Inflammatory macrophage (primary cell): ENCODE data around the gene AOX1.
"Not testable (repeated sequence)": the region's sequence is repeated elsewhere in the genome, so short reads cannot be mapped to it uniquely, and the experiment has no call there.

Experiments
- DNase-seq, 2 donors: peaks; one replicate each; pipeline ENCODE4 v3.0.0-alpha.2; 2020 to 2022

AOX1 gene

GRCh38 chr2:200703127-200703925 lies 117.5 kb downstream of the AOX1 start:
- DNase-seq, result peak; percentile 77 to 85

DNA sequence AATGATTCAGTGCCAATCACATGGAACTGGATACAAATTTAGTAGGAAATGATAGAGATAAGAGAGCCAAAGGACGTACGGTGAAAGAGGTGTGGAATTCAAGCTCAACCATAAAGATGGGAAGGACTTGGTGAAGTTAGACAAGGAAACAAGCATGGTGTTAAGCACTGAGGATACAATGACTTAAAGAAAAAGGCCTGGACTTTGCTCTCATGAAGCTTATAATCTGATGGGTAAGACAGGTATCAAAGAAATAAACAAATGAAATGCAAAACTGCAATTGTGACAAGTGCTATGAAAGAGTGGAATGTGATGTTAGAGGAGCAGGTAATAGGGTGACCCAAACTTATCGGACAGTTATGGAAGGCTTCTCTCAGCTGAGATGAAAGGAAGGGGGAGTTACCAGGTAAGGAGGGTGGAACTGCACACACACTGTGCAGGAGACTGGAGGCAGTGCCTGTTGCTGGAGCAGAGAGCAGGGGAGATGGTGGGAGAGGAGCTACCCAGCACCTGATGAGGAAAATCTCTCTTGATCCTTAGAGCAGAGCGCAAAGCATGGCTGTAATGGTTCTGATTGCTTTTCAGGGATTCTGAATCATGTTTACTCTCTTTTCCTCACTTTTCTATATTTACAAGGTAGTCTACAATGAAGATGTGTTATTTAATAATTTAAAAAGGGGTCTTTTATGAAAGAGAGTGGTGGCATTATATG lies 118.3 kb downstream of the AOX1 start:
- no peak for DNase-seq

DNA sequence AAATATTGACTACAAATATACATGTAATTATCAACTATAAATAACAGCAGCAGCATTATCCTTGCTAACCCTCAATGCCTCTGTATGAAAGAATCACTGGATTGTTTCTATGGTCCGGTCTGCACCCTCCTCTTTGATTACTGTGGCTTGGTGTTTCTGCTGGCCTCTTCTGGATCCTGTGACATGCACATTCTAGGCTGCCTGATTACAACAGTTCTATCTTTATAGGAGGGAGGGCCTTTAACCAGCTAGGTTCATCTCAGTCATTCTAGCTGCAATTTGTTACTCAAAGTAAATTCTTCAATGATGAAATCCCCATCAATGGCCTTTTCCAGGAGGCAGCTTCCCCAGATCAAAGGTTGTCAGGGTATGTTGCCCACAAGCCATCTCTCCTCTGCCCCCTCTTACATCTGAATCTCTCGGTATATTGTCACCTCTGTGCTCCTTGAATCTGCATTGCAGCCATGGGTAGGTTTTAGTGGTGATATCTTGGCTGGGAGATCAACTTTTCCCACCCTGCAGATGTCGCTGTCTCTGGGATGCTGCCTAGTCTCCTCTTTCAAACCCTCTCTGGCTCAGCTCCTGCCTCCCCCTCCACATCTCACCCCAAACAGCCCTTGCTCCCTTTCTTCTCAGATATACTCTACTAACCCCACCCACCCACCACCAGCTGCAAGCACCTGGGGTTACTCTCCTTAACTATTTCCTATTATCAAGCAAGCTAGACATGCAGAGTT lies 119.7 kb downstream of the AOX1 start:
- DNase-seq, result no peak

DNA sequence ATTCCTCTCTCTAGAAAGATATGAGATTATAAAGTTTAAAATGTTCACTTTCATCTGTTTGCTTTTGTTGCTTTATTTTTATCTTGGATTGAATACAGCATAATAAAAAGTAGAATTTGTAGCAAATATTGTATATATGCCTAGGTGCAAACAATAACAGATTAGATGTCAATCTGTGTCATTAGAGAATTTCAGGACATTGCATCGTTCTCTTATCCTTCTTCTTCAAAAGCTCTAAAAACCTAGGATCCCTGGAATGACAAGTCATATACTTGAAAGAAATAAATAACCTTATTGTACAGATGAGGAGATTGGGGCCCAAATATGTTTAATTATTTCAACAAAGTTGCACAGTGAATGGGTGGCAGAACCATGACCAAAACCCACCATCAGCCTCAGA lies 123.1 kb downstream of the AOX1 start:
- no peak for DNase-seq

DNA sequence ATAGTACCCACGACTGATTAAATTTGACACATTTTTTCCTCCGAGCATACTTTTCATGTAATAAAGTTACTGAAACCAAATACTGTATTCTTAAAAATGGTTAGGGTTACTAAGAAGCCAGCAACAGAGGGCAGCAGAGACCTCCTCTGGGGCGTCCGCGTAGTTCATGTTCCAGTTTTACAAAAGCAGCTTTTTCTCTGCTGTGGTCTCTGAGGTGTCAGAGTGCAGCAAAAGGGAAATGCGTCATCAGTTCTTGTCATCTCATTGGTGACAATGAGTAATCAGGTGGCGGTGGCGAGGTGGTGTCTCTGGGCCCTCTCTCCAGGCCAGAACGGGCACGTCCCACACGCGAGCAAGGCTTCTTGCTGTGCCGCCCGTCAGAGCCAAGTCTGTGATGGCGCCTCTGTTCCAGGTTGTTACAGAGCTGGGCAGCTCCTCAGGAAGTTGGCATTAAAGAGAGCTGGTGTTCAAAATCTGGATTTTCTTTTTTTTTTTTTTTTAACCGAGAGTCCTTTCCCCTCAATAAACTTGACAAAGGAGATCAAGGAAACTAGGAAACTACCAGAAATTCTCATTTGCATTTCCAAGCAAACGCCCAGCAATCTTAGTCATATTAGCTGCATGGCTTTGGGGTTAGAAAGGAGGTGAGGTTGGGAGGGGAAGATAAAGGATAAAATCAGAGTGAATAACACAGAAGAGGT lies 127.3 kb downstream of the AOX1 start:
- DNase-seq, result peak; percentile 97 to 98

DNA sequence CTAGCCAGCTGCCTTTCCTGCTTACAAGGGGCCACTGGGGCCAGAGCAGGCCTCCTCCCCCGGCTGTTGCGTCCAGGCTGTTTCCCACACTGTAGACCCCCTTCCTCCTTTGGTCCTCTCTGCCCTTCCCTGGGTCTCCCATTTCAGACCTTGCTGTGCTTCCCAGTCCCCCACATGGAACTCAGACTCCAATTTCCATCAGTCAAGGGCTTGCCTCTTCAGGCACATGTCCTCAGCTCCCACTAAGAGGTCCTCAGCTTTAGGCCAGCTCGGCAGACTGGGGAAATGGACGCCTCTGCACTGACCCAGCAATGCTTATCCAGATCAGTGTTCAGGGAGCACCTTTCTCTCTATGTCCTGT lies 127.9 kb downstream of the AOX1 start:
- no peak for DNase-seq

DNA sequence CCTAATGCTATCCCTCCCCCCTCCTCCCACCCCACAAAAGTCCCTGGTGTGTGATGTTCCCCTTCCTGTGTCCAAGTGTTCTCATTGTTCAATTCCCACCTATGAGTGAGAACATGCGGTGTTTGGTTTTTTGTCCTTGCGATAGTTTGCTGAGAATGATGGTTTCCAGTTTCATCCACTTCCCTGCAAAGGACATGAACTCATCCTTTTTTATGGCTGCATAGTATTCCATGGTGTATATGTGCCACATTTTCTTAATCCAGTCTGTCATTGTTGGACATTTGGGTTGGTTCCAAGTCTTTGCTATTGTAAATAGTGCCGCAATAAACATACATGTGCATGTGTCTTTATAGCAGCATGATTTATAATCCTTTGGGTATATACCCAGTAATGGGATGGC lies 129.2 kb downstream of the AOX1 start:
- DNase-seq, result not testable (repeated sequence)

DNA sequence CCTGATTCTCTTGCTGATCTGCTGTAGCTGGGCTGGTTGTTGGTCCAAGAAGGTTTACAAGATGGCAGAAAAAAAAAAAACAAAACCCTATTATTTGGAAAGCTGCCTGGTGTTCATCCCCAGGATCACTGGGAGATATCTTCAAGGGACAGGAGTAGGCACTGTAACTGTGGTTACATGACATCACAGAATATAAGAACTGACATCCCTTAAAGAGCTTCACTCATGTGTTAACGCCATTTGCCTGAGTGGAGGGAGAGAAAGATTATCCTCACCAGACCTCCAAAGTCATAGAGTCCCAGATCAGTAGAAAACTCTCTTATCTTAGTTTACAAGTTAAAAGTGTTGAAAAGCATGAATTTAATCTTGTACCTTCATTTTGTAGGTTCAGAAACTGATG lies 130.6 kb downstream of the AOX1 start:
- DNase-seq, result no peak
